Neutrophil (primary cell): Measurements from ENCODE around the gene ALG1L2.
"Not testable (repeated sequence)": the region's sequence is repeated elsewhere in the genome, so short reads cannot be mapped to it uniquely, and the experiment has no call there.

Source experiments
- H3K27ac ChIP-seq: fragments of 200-600 bp; sonication (generic); 2 replicates; pipeline ENCODE4 v1.5.1; 2016; ENCODE audit warnings: mild to moderate bottlenecking, moderate library complexity
- H3K27me3 ChIP-seq: fragments of 200-600 bp; sonication (generic); 2 replicates; pipeline ENCODE4 v1.6.0; 2016; ENCODE audit warnings: mild to moderate bottlenecking
- H3K36me3 ChIP-seq: fragments of 200-600 bp; sonication (generic); 2 replicates; pipeline ENCODE4 v1.5.1; 2017
- H3K4me1 ChIP-seq, 2 experiments: fragments of 200-600 bp in 1 of 2; sonication (generic) in 1 of 2; 1 replicate in 1 of 2; 2 replicates in 1 of 2; pipeline versions ENCODE4 v1.5.1 to v1.6.1; 2013 to 2016; ENCODE audit warnings: low read depth in 1 of 2, low read length in 1 of 2, mild to moderate bottlenecking in 1 of 2, moderate library complexity in 1 of 2; ENCODE audit not compliant: control insufficient read depth in 1 of 2, insufficient read depth in 1 of 2
- H3K4me3 ChIP-seq, 2 experiments: fragments of 200-600 bp in 1 of 2; sonication (generic) in 1 of 2; 1 replicate in 1 of 2; 2 replicates in 1 of 2; pipeline ENCODE4 v1.5.1; 2013 to 2016; ENCODE audit warnings: low read depth in 1 of 2, low read length in 1 of 2, mild to moderate bottlenecking in 1 of 2, moderate library complexity in 1 of 2
- H3K9me3 ChIP-seq: fragments of 200-600 bp; sonication (generic); 2 replicates; pipeline ENCODE4 v1.5.1; 2016
- CTCF ChIP-seq: fragments of 200-600 bp; sonication (generic); IDR thresholded peaks from 2 replicates; pipeline ENCODE4 v1.5.1; 2016; ENCODE audit warnings: antibody characterized with exemption

ALG1L2 gene

DNA sequence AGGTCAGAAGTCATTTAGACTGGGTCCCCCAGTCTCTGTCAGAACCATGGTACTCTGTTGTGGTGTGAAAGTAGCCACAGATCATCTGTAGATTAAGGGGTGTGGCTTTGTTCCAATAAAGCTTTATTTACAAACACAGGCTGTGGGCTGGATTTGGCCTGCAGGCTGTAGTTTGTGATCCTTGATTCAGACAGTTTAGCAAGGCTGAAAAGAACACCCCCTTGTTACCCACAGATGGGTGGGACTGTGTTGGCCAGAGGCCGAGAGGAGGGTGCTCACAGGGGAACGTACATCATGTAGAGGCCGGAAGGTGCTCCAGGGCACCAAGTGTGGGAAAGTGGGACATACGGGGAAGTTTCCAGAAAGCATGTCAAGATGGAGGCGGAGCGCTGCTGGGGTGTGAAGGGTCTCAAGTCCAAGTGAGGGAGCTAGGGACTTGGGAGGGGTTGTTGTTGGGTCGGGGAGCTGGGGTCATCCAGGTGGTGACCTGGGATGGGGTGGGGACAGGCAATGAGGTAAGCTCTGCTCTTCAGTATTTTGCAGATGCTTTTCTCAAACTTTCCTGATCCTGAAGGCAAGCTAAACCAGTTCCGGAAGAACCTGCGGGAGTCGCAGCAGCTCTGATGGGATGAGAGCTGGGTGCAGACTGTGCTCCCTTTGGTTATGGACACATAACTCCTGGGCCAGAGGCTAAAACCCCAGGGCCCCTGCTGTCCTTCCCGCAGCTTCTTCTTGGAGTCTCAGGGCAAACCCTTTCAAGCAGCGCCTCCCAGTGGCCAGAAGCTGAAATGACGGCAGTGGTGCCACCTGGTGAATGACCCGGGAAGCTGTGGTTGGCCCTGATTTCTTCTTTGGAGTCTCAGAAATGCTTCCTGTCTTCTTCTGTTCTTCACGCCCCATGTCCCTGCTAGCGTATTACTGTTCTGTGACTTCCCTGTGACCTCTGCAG lies 16.3 kb downstream of the ALG1L2 start:
- not testable (repeated sequence) for H3K27me3 ChIP-seq, H3K9me3 ChIP-seq, H3K27ac ChIP-seq

GRCh38 chr3:130098639-130099385 lies 17.2 kb downstream of the ALG1L2 start:
- not testable (repeated sequence) for H3K9me3 ChIP-seq, H3K4me3 ChIP-seq, H3K36me3 ChIP-seq, H3K27me3 ChIP-seq, H3K27ac ChIP-seq
- peaks cover 13 to 25% of the 10 kb centered on the region in 2 experiments for H3K4me1 ChIP-seq

More for the DNA sequence above, 16.3 kb downstream of the ALG1L2 start:
- H3K4me1 ChIP-seq: peaks cover 20 to 31% of the 10 kb centered on the region in 2 experiments
- TF ChIP-seq CTCF: peak; percentile 65
- H3K4me3 ChIP-seq, H3K36me3 ChIP-seq: not testable (repeated sequence)

DNA sequence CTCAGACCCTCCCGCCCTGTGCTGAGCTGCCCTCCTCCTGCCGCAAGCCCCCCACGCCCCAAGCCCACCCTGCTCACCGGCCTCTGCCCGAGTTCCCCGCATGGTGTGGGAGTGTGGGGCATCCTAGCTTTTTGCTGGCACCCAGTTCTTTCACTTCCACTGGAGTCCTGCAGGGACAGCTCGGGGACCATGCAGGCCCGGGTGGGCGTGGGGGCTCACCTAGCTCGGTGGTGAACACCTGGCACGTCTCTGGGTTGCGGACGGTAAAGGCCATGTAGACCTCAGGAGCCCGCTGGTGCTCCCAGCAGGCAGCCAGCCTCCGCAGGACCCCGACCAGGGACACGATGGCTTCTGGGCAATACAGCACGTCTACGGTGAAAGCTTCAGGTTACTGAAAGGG lies 20.9 kb downstream of the ALG1L2 start:
- H3K27ac ChIP-seq, H3K27me3 ChIP-seq, H3K4me3 ChIP-seq, H3K4me1 ChIP-seq, H3K36me3 ChIP-seq, H3K9me3 ChIP-seq: not testable (repeated sequence)

DNA sequence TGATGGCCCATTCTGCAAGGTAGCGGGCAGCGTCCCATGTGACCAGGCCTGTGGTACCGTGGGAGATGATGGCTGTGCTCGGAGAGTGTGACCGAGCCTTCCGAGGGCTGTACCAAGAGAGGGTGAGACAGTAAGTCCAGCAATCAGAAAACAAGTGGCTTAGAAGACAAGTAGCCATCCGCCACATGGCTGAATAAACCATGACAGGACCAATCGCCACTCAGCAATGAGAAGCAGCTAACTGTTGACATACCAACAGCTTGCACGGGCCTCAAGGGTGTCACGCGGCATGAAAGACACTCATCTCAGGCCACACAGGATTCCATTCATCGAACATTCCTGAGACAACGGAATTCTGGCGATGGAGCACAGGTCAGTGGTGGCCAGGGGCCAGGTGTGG lies 22.6 kb downstream of the ALG1L2 start:
- not testable (repeated sequence) for H3K9me3 ChIP-seq, H3K27me3 ChIP-seq, H3K4me1 ChIP-seq, H3K27ac ChIP-seq, H3K36me3 ChIP-seq, H3K4me3 ChIP-seq

DNA sequence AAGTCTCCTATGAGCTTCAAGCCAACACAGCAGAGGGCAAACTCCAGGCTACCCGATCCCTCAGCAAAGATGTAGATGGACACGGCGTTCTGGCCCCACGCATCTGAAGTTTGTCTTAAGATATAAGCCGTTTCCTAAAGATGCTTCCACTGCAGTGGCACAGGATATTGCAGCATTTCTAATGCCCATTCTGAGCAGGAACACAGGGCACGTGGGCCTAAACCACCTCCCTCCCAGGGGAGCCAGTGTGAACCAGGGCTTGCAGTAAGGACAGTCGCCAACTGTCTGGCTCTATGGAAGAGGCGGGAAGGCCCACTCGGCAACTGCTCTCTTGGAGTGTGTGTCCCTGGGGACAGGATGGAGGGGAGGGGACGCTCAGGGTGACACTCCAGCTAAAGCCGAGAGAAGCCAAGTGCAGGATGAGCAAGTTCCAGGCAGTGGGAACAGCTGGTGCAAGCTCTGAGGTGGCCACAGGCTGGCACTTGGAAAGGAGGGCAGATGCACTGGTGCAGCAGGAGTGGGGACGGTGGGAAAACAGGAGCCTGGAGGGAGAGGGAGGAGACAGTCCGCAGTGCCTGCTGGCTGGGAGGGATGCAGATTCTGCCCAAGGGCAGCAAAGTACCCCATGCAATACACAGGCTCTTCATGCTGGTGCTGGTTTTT lies 25.8 kb downstream of the ALG1L2 start:
- not testable (repeated sequence) for H3K27ac ChIP-seq, H3K4me1 ChIP-seq, H3K4me3 ChIP-seq, H3K36me3 ChIP-seq, H3K27me3 ChIP-seq, H3K9me3 ChIP-seq

GRCh38 chr3:130108836-130109585 lies 27.4 kb downstream of the ALG1L2 start:
- not testable (repeated sequence) for H3K4me3 ChIP-seq, H3K9me3 ChIP-seq, H3K27ac ChIP-seq, H3K36me3 ChIP-seq
- peaks cover 15% of the 10 kb centered on the region for H3K27me3 ChIP-seq
- H3K4me1 ChIP-seq: peaks cover 10 to 13% of the 10 kb centered on the region in 2 experiments

DNA sequence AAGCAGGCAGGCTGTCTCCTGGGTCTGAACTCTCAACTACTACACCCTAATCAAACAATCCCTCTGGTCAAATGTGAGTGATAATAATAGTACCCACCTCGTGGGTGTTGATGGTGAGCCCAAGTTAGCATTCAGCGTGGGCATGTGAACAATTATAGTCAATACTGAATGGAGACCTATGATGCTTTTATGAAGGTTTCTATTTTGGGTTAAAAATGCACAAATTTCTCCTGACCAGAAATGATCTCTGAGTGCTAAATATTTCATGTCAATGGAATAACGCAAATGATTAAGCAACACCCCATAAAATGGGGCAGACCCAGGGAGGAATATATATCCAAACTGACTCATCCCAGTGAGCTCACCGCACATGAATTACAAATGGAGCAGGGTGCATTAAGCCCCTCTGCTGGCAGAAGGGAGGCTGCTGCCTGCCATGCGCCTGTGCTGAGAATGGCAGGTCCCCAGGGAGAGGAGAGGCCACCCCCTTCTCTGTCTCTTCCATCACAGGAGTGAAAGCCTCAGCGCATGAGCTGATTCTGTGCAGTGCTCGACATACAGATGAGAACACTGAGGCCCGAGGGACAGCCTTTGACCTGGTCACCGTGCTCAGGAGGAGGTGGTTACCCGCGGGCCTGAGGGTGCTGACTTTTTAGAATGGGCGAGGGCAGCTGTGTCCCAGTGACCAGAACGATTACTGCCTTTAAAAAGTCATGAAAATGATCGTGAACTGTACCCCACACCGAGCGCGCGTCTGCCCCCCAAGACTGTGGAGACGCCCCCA lies 28.9 kb downstream of the ALG1L2 start:
- peak overlapping the region; percentile 62 to 75 for H3K4me3 ChIP-seq
- peaks cover 15% of the 10 kb centered on the region for H3K27me3 ChIP-seq
- H3K9me3 ChIP-seq, H3K36me3 ChIP-seq: not testable (repeated sequence)
- peak overlapping the region; percentile 91 for H3K27ac ChIP-seq
- H3K4me1 ChIP-seq: peaks cover 10 to 13% of the 10 kb centered on the region in 2 experiments
